ENCODE measurements around the gene ITPRIP. TPM values are rescaled to one million over a fixed set of nuclear protein-coding genes. Genes with fewer than 3 reads are reported as not detected.

Gene ITPRIP, protein sequence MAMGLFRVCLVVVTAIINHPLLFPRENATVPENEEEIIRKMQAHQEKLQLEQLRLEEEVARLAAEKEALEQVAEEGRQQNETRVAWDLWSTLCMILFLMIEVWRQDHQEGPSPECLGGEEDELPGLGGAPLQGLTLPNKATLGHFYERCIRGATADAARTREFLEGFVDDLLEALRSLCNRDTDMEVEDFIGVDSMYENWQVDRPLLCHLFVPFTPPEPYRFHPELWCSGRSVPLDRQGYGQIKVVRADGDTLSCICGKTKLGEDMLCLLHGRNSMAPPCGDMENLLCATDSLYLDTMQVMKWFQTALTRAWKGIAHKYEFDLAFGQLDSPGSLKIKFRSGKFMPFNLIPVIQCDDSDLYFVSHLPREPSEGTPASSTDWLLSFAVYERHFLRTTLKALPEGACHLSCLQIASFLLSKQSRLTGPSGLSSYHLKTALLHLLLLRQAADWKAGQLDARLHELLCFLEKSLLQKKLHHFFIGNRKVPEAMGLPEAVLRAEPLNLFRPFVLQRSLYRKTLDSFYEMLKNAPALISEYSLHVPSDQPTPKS
- 23.5 and 24.9 TPM in 2 replicates for total RNA-seq

DNA sequence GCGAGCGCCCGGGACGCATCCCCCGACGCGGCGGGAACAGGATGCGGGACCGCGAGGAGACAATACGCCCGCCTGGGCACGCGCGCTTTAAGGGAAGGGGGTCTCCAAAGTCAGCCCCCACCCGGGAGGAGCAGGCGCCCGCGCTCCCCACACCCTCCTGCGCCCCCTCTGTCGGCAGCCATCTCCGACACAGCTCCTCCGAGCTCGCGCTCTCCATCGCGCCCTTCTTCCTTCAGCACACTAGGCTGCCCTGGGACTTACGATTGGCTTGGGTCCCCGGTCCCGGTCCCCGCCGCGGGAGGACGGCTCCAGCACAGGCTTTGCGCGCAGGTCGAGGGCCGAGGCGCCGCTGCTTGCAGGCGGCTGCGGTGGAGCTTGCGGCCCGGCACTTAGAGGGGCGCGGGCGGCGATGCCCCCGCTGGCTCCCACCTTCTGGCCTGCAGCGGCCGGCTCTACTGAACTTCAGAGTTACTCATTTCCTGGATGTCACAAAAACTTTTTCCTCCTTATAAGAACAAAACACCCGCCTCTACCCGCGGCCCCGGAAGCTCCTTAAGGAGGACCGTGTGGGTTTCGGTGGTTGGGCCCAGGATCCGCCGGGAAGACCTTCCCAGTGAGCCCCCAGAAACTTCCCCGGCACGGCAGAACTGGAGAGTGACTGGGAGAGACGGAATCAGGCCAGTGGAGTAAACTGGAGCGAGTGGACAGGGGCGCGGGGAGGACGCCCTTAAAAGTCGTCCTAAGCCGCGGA is at the start of gene ITPRIP:
Gene ITPRIP (minus strand): TSS at position 481 of the 751 bp plus-strand sequence. CDS start 22,414 bp downstream, outside the sequence.

DNA sequence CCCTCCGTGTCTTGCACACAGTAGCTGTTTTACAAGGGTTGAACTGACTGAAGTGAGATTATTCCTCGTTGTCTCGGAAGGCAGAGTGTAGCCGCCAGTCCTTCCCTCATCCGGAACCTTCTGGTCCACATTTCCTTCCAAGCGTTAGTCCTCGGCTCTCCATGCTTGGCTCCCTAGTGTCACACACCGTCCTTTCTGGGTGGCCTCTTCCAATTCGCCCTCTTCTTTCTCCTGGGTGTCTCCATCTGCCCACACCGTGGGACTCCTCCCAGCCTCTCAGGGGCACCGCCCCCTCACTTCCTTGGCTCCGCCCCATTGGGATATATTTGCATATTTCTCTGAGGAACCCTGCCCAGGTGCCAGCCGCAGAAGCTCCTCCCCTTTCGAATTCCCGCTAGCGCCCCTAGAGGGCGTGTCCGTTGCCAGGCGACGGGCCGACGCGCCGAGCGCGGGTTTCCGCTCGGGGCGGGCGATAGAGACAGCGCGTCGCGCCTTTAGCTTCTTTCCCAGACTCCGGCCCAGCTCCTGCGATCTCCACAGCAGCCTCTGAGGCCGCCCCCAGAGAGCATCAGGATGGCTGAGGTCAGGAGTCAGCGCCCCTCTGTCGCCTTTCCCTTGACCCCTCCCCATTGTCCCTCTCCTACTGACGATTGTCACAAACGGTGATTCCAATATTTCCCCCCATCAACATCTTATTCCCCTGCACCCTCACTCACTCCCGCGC is 15.2 kb upstream of the ITPRIP start, which contains the start of gene CFAP58:
Gene CFAP58 (plus strand): TSS at position 509 of the 724 bp plus-strand sequence. CDS start 65 bp downstream, at position 574.

DNA sequence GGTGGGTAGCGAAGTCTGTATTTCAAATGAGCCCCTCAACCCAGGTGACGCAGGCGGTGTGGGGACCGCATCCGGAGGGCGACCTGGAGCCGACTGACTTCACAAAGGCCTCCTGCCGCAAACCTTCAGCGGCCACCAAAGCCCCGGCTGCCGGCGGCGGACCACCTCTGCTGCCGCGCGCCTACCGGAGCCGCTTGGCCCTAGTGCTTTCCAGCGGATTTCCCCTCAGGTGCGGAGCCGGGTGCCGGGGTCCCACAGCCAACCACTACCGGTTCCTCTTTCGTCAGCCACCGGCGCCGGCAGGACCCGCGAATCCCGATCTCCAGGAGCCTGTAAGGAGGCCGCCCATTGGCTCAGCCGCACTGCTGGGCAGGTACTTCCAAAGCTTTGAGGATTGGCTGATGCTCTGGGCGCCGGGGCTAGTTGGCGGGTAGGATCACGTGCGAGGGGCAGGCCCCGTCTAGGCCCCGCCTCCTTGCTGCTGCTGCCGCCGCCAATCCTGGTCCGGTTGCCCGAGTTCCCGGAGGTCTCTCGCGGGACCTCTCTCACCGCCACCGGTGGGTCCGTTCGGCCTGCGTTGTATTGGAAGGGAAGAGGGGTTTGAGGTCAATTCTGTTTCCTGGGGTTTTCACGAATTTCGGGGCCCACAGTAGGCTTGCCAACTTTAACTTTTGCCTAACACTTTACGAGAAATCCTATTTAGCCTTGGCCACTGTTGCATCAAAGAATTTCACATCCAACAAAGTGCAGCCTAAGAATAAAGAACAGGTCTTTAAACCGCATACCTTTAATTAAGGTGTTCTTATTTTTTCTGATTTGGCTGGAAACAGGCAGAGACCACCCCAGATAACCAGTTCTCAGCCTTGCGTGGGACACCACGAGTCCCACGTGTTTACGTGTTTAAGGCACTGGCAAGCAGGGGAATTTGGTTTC is 69.3 kb downstream of the ITPRIP start, which contains the start of gene GSTO2:
Gene GSTO2 (plus strand): TSS at position 472 of the 933 bp plus-strand sequence. CDS start 5,732 bp downstream, outside the sequence.

Small RNA genes within 50 kb of the gene (small RNA-seq; reads per million reads assigned to genes)
- 0.35 reads per million for gene MIR4482

Other genes with a start within 250 kb of the ITPRIP start
- gene SFR1, start 216.3 kb downstream of the ITPRIP start, total RNA-seq, result 18.0 and 19.5 TPM in 2 replicates
- 0.13 and 0.22 TPM in 2 replicates for gene CFAP43, start 106.1 kb downstream of the ITPRIP start, total RNA-seq
- gene GSTO1, start 83.6 kb downstream of the ITPRIP start, total RNA-seq, result 262 and 291 TPM in 2 replicates
- gene GSTO2, start 69.3 kb downstream of the ITPRIP start, total RNA-seq, result 0.53 and 0.65 TPM in 2 replicates
- 0.40 and 0.65 TPM in 2 replicates for gene CFAP58, start 15.4 kb upstream of the ITPRIP start, total RNA-seq

Data from thoracic aorta endothelial cell (primary cell).